ENCODE data around the gene NGEF.
"Not testable (repeated sequence)": the region's sequence is repeated elsewhere in the genome, so short reads cannot be mapped to it uniquely, and the experiment has no call there.

NGEF gene

DNA sequence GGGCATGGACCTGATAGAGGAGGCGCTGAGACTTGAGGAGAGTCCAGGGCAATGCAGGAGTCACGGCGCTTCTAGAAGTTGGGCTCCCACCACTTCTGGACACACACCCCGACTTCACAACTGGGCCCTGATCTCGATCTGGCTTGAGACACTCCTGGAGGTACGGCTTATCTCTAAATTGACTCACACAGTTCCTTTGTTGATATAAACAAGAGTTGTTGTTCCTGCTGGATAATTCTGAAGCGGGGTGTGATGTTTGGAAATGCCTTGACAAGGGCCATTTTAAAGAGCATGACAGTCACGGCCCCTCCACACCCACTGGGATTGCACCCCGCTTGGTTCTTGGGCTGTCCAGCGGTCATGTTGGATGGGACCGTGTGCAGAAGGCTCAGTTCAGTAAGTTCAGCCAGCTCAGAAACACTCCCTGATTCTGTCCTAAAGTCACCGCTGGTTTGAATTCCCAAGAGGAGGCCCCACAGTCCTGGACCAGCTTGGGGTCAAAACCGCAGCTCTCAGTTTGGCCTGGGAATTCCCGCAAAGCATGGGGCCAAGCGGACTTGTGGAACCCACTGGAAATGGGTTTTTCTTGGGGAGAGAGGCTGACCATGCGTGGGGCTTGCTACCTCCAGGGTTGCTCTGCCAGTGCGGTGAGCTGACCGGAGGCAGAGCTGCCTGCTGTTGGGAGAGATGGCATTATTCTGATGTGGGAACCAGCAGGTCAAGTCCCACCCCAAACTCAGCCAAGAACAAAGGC is 10.1 kb upstream of the NGEF start:
- no peak for DNase-seq (ENCODE audit: low spot score)

DNA sequence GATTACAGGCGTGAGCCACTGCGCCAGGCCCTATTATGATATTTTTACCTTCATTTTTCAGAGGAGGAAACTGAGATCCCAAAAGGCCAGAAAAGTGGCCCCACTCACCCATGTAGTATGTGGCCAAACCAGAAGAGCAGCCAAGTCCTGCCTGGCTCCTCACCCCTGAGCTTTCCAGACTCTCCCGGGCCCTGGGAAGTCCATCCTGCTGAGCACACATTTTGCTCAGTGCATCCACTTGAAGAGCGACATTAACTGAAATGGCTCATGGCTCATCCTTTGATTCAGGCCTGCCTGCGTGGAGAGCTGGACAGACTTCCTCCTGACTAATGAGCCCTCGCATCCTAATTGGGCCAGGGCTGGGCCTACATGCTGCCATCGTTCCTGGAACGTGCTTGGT is 9.5 kb upstream of the NGEF start:
- DNase-seq (ENCODE audit: low spot score): no peak

DNA sequence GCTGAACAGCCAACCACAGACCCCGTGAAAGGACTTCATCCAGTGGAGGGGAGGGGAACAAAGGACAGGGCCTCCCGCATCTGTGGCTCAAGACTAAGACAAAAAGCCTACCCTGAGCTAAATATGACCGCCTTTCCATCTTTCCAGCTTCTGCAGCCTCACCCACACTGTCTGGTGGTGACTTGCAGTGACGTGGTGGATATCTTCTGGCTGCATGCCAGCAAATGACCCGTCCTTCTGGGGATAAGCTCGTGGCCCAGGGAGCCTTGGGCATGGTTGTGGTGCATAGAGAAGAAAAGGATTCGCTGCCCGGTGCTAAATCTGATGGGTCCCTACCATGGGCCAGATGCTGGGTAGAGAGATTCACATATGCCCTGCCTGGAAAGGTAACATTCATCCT is 8.7 kb upstream of the NGEF start:
- no peak for DNase-seq (ENCODE audit: low spot score)

DNA sequence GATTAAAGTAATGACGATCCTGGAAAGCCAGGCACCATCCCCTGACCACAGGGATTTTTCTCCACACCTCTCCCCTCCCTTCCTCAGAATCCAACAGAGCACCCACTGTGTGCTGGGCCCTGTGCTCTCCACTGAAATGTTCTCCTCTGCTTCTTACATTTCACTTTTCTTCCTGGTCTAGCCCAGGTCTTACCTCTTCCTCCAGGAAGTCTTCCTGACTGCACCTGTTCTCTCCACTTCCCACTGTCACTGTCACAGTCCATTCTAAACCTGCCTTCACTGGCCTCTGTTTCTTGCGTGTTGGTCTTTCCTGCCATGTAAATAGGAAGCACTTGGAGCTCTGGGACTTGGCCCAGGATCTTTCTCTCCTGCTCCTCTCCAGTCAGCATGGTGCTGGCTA is 7.4 kb upstream of the NGEF start:
- DNase-seq (ENCODE audit: low spot score): no peak

DNA sequence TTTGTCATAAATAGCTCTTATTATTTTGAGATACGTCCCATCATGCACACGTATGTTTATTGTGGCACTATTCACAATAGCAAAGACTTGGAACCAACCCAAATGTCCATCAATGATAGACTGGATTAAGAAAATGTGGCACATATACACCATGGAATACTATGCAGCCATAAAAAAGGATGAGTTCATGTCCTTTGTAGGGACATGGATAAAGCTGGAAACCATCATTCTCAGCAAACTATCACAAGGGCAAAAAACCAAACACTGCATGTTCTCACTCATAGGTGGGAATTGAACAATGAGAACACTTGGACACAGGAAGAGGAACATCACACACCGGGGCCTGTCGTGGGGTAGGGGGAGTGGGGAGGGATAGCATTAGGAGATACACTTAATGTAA is 6.6 kb upstream of the NGEF start:
- DNase-seq (ENCODE audit: low spot score): not testable (repeated sequence)

DNA sequence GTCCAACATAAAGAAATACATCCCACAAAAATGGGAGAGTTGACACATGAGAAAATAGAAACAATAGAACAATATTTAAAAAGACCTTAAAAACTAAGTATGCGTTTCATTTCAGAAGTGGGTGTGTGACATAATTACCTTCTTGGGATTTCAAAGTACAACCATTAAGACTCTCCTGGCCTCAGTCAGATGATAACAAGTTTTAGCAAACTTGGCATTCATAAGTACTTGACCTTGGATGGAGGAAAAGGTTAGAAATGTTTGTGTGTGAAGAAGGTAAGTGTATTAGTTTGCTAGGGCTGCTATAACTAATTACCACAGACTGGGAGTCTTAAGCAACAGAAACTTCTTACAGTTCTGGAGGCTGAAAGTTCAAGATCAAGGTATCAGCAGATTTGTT is 4.9 kb upstream of the NGEF start:
- no peak for DNase-seq (ENCODE audit: low spot score)

DNA sequence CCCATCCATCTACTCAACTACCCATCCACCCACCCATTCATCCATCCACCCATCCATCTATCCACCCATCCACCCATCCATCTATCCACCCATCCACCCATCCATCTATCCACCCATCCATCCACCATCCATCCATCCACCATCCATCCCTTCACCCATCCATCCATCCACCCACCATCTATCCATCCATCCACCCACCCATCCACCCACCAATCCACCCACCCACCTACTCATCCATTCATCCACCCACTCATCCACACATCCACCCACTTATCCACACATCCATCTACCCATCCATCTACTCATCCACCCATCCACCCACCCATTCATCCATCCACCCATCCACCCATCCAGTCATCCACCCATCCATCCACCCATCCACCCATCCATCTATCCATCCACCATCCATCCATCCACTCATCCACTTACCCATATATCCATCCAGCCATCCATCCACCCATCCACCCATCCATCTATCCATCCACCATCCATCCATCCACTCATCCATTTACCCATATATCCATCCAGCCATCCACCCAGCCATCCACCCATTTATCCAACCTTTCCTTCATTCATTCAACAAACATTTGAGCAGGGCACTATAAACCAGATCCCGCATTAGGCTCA is 2.1 kb upstream of the NGEF start:
- DNase-seq (ENCODE audit: low spot score): no peak

DNA sequence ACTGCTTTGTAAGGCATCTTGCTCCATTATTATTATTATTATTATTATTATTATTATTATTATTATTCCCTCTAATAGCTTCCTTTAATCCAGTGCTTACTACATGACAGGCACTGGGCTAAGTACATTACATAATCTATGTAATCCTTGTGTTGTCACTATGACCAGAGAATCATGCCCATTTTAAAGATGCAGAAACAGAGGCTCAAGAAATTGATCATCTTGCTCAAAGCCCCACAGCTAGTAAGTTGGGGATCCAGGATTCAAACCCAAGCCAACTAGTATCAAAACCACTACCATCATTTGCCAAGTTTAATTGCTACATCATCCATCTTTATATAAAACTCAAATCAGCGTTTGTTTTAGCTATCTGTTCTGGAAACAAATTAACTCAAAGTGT is 594 bp upstream of the NGEF start:
- no peak for DNase-seq (ENCODE audit: low spot score)

DNA sequence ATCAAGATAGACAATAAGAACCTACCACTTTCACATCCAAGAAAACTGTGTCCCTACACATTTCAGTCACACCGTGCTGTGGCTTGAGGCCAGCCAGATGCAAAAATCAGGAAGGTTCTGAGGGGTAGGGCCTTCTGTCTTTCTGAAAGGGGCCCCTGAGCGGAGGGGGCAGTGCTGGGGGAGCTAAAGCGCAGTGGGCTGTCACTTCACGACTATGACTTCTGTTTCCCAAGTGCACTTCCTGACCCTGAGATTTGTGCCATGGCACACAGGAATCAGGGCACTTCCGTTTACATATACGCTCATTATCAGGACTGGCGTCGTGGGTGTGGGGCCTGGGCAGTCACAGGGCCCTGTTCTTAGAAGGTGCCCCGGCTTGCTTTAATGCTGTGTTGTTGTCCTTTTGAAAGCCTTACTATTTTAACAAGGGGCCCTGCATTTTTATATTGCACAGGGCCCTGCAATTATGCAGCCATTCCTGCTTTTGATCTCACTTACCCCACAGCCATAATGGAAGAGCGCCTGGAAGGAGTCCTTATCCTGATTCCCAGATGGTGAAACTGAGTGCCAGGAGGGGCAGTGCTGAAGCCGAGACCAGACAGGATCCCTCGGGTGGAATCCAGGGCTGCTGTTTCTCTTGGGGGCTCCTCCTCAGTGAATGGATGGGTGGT is 620 bp downstream of the NGEF start:
- no peak for DNase-seq (ENCODE audit: low spot score)

DNA sequence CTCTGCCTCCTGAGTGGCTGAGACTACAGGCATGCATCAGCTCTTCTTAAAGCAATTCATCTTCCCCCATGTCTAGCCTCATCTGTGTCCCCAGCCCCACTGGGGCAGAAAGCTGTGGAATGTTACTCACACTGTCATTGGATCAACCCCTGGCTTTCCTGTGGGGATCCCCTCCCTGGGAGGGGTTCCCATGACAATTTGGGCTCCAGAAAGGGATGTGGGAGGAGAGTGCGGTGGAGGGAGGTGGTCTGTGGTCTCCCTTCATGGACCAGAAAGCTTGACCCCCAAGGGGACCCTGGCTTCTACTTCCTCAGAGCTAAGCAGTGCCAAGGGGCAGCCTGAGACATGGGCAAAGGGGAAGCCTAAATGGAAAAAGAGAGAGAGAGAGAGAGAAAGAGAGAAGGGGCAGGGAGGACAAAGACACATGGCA is 1.3 kb downstream of the NGEF start:
- no peak for DNase-seq (ENCODE audit: low spot score)

DNA sequence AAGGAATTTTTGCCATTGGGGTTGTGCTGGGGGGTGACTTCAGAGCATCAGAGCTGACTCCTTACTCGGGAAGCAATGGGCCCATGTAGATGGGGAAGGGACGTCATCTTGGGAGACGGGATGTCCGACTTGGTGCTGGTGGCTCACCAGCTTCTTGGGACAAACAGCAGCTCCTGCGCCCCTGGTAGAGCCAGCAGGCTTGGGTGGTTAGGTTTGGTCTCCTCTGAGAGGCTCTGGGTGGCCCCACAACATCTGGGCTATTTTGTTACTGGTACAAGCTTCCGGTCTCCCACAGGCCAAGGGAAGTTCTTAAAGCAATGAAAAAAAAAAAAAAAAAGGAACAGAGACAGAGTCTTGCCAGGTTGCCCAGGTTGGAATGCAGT is 1.8 kb downstream of the NGEF start:
- no peak for DNase-seq (ENCODE audit: low spot score)

DNA sequence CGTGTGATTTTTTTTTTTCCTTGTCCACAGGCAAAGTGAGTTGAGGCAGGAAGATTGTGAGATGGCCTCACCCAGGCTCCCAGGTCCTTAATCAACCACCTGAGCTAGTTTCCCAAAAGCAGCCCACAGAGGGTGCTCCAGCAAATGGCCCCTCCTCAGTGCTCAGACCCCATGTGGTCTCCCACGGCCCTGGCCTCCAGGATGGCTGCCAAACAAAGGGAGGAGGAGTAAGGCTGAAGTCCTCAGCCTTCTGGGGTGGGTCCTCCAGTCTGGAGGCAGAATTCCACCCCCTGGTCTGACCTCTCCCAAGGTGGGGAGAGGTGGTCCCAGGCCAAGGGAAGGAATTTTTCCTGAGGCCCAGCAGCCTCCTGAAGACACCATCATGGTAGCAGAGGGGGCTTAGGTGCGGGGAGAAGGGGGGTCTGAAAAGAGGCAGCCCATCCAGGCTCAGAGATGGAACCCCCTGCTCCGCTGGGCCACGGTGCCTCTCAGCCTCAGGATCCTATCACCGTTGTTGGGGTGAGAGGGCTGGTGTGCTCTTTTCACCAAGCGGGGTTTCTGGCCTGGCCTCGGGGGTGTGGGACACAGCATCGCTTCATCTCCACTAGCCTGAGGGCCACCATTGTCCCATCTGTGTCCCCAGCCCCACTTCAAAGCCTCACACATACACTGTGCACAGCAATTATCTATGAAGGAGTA is 2.3 kb downstream of the NGEF start:
- no peak for DNase-seq (ENCODE audit: low spot score)

DNA sequence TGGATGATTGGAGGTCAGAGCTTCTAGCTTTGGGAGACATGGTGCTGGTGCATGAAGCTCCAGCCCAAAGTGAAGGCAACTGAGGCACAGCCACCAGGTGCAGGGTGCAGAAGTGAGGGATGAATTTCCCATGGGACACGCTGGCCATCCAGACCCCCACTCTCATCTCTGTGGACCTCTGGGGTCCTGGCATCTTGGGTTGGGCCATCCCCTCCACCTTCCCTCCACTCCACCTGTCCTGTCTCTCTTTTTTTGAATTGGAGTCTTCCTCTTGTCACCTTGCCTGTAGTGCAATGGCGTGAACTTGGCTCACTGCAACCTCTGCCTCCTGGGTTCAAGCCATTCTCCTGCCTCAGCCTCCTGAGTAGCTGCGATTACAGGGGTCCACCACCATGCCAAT is 3.4 kb downstream of the NGEF start:
- no peak for DNase-seq (ENCODE audit: low spot score)

DNA sequence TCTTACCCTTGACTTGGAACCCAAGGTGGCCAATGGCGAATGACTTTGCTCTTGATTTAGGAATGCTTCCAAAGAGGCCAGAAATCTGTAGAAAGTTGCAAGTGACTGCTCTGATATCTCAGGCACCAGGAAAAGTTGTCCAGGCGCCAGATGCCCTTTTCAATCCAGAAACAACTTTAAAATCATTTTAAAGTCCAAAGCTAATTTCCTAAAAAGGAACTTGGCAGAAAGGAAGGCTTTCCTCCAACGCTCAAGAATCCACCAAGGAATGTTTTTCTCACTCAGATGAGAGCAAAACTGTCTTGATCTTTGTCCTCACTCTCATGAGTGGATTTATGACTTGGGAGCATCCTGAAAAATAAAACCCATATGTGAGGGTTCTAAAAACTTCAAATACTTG is 5.3 kb downstream of the NGEF start:
- DNase-seq (ENCODE audit: low spot score): no peak

DNA sequence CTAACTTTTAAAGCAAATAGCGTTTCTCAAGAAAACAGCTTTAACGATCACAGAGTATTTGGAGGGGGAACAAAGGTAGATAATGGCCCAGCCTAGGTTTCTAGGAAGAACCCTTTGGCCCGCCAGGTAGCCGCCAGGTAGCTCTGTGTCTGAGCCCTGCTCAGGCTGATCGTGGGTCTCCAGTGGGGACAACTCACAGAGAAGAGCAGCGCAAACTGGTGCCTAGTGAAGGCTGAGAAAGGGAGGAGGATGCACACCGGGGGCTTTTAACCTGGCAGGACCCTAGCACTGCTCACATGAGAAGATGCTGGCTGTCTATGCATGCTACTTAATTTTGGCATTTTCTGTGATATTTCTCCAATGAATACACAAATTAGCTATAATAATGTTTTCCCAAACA is 5.8 kb downstream of the NGEF start:
- no peak for DNase-seq (ENCODE audit: low spot score)

DNA sequence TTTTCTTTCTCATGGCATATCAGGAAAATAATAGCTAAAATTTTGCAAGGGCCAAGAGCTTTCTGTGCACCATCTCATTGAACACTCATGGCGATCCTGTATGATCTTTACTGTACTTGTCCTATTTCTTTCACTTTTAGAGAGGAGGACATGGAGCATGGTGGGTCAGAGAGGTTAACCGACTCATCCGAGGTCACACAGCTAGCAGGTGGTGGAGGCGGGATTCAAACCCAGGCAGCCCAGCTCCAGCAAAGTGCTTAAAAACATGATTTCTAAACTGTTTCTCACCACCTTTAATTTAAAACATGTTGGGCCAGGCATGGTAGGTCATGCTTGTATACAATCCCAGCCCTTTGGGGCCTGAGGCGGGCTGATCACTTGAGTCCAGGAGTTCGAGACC is 6.4 kb downstream of the NGEF start:
- DNase-seq (ENCODE audit: low spot score): no peak

DNA sequence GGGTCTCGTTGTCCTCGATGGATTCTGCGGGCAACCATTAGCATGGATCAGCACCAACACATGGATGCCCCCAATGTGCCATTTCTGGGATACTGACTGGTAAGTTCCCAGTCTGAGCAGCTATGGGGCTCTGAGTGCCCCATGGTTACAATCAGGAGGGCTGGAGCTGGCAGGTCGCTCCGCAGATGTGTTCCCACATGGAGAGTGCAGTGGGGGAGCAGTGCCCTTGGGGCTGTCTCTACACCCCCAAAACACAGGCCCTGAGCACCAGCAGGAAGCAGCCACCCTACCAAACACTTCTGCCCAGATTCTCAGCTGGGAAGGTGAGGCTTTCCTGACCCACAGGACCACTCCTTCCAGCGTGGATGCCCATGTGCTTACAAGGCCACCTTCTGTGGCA is 8.0 kb downstream of the NGEF start:
- DNase-seq (ENCODE audit: low spot score): no peak

DNA sequence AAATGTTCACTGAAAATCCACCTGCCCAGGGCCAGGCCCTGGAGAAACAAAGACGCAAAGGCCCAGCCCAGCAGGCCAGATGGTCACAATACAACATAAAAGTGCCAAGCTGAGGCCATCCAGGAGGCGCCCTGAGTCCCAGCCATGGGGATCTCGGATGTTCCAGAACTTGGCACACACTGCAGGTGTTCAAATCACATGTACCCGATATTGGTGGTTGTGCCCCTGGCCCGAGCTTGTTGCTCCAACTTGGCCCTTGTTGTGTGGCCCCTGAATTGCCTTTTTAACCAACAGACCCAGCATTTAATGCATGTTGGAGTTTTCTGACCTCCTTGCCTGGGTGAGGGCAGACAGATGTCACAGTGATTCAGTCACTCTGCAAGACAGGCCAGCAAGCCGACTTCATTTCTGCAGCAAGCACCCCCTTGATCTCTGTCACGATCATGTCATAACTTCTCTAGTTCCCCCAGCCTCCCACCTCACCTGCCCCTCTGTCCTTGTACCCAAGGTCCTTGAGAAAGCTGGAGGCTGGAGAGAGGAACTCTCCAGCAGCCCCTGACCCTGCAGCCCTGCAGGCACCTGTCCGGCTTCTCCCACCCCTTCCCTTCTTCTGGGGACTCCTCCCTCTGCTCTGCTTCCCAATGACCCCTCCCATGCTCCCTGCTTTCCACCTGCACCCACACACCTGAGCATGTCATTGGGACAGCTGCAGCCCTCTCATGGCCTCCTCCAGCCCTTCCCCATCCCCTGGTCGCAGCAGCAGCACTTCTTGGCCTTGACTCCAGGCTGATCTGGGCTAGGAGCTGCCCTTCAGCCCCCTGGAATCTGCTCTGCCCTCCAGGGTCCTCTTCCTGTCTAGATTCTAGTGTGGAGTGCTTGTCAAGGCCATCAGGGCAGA is 9.1 kb downstream of the NGEF start:
- DNase-seq (ENCODE audit: low spot score): no peak

DNA sequence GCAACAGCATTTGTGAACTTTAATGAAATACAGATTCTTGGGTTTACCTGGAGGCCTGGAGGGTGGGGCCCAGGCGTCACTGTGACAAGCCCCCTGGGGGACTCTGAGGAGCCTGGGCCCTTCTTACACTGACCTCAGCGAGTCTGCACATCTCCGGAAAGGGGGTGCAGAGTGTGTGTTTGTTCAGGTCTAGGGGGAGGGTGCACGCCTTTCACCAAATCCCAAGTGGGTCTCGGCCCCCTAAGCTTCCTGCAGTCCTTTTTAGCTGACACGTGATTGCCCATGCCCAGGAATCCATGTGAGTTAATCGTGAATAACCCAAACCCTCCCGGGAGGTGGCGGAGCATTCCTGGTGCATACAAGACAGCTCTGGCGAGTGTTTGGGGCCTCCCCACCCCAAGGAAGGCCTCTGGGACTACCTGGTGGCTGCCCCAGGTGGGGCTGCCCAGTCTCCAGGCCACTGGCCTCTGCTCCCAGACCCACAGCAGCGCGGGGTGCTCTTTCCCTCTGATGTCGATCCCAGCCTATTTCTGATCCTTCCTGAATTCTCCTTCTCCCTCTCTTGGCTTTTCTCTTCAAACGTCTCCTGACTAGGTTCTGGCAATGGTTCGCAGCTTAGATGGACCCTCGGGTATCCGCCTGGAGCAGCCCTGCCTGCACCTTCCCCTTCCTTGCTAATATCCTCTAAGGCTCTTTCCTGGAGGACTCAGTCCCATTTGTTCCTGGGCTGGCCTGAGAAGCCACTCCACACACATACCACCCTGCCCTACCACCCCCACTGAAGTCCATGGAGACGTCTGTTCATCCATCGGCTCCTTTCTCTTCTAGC is 10.0 kb downstream of the NGEF start:
- no peak for DNase-seq (ENCODE audit: low spot score)

DNA sequence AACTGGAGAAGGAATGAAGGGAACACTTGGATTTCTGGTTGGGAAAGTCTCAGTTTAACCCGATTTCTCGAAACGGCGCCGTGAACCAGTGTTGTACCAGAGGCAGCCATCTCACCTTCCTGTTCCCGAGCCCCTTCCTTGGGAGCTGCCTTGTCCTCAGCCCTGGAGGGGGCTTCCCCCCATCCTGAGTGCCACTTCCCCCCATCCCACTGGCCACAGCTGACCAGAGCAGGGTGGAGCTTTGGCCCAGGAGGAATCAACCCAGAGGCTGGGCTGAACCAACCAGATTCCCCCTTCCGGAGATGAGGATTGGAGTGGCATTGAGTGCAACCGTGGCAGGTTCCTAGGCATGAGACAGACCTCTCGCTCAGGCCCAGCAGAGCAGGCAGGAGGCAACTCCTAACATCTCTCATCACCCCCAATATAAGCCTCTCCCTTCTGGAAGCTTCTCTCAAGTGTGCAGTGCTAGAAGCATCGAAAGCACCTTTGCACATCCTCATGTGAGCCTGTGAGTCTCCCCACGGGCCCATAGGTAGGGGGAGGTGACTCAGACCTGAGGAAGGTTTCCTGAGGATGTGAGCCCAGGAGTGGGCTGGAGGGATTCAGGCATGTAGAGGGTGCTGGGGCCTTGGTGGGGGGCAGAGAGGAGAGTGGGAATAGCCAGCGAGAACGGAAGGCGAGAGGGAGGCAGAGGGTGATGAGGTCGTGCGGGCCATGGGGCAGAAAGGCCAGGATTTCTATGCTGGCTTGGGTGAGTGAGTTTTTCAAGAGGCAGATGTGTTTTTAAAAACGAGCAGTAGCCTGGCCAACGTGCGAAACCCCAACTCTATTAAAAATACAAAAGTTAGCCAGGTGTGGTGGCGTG is 11.9 kb downstream of the NGEF start:
- no peak for DNase-seq (ENCODE audit: low spot score)

All from hematopoietic multipotent progenitor cell treated with erythropoietin and hydrocortisone succinate and interleukin-3 and kit ligand, for 17 days (in vitro differentiated cells).